Activated gamma-delta T cell (primary cell): Measurements from ENCODE around the gene FKBP1A.
"Not testable (repeated sequence)": the region's sequence is repeated elsewhere in the genome, so short reads cannot be mapped to it uniquely, and the experiment has no call there.

Experiments
- DNase-seq: peaks from one replicate; lab custom pipeline; 2025; lab: John Stamatoyannopoulos, UW

Gene FKBP1A

DNA sequence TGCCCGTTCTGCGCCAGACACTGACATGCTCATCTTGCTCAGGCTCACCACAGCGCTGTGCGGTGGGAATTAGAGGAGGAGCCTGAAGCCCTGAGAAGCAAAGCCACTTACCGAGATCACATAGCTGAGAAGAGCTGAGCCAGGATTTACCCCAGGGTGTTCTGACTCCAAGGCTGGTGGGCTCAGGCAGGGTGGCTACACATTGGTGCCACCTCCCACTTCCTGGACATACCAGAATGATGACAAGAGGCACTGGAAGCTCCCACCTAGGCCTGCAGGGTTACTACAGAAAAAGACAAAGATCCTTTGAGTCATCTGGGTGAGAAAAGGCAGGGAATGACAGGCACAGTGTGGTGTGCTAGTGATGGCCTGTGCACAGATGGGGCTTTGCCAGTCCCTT lies 24.4 kb upstream of the FKBP1A start:
- no peak for DNase-seq

- DNase-seq: no peak
Observed at GRCh38 chr20:1415667-1416468, 23.0 kb upstream of the FKBP1A start.

DNA sequence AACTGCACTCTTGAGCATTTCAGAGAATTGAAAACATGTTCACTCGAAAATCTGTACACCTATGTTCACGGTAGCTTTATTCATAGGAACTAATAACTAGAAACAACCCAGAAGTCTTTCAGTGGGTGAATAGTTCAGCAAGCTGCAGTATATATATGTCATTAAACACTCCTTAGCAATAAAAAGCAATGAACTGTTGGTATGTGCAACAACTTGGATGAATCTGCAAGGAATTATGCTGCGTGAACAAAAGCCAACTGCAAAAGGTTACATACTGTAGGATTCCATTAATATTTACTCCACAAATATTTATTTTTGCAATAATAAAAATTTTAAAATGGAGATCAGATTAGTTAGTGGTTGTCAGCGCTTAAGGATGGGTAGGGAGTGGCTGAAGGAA lies 22.1 kb upstream of the FKBP1A start:
- DNase-seq: no peak

DNA sequence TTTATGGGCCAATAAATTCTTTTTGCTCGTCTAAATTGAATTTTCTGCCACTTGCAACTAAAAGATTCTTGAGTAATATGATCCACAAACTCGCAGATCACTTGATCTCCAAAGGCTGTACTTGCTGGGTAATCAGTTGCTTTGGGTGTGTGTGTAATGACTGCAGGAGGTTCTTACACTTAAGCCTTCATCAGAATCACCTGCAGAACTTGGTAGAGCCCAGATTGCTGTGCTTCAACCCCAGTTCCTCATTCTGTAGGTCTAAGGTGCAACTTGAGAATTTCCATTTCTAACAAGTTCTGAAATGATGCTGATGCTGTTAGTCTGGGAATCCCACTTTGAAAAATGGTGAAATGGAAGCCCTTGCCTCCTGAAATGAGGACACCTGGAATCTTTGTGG lies 12.9 kb upstream of the FKBP1A start:
- DNase-seq: no peak

GRCh38 chr20:1403624-1404023 lies 10.8 kb upstream of the FKBP1A start:
- no peak for DNase-seq

- DNase-seq: no peak
Observed at GRCh38 chr20:1402149-1402548, 9.3 kb upstream of the FKBP1A start.

DNA sequence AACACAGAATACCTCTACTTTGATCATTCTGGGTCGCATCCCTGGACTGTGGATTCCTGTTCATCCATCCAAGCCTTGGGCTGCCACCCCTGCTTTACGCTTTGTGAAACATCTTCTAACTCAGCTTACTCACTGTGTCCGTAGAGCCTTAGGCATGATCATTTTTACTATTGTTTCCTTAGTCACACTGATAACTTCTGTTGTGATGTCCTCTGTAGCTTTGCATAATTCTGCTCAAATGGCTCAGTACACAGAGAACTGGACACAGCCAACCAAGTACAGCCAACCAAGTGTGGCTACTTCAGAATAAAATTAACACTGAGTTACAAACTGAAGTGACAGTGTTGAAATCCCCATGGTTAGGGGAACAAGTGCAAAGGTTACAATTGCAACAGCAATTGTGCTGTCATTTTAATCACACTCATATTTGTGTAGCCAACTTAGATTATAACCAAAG lies 8.6 kb upstream of the FKBP1A start:
- no peak for DNase-seq

- not testable (repeated sequence) for DNase-seq
Observed at GRCh38 chr20:1399678-1400366, 7.0 kb upstream of the FKBP1A start.

DNA sequence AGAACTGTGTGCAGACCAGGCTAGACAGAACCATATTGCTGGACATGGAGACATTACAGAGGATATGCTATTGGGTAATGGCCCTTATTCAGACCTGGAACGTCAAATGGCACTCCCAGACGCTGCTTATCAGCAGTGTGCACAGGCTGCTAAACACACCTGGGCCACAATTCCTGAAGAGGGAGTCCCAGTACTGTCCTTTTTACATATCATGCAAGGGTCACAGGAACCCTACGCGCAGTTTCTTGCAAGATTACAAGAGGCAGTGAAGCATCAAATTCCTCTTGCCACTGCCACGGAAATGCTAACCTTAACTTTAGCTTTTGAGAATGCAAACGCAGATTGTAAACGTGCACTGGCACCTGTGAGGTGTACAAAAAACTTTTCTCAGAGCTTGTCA lies 5.3 kb upstream of the FKBP1A start:
- DNase-seq: not testable (repeated sequence)

GRCh38 chr20:1397710-1398109 lies 4.9 kb upstream of the FKBP1A start:
- DNase-seq: no peak

GRCh38 chr20:1396702-1397101 lies 3.8 kb upstream of the FKBP1A start:
- DNase-seq: no peak

DNA sequence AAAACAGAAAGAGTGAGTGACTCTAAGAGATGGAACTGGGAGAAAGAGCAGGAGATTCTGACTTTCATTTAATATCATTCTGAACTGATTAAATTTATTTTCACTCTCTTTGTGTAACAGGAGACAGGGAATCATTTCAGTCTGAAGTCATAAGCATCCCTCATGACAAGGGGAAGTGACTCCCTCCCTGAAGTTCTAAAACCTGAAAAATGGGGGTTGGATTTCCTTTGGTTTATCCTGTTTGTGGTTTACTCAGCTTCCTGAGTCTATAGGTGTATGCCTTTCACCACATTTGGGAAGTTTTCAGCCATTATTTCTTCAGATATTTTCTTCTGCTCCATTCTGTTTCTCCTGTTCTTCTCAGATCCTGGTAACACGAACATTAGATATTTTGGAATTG lies 3.4 kb upstream of the FKBP1A start:
- no peak for DNase-seq

GRCh38 chr20:1394686-1395085 lies 1.8 kb upstream of the FKBP1A start:
- DNase-seq: no peak

- DNase-seq: no peak
Observed at GRCh38 chr20:1393507-1393882, 641 bp upstream of the FKBP1A start.

GRCh38 chr20:1392443-1392692 lies 486 bp downstream of the FKBP1A start:
- DNase-seq: no peak

DNA sequence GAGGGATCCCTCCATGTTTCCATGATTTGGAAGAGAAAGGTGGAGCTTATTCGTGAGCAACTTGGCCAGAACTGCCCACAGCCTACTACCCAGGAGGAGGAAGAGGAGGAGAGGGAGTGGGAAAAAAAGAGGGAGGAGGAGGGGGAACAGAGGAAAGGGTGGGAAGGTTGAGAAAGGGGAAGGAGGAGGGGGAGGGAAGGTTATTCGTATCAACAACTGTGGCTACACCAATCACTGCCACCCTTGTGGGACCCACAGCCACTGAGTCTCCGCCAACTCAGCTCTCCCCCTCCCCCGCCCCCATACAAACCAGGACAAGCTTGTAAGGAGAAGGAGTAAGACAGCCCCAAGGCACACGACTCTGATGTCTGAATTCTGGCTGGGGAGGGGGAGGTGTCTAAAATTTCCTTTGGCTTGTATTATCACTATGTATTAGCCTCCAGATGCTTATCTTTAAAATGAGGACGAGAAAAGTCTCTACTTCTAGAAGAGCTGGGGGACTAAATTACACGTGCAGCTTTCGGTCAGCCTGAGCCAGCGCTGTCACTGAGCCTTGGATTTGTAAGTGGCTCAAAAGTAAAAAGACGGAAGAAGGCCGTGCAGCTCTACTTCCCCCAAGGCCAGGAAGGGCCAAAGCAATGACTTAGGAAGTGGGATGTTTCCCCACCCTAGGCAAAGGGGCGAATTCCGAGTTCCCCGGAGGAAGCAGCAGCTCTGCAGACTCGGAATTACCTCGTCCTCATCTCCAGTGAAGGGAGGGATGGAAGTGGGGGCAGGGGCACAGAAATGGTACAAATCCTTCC lies 1.0 kb downstream of the FKBP1A start:
- DNase-seq: no peak

- DNase-seq: no peak
Observed at GRCh38 chr20:1390581-1391403, 2.1 kb downstream of the FKBP1A start.

DNA sequence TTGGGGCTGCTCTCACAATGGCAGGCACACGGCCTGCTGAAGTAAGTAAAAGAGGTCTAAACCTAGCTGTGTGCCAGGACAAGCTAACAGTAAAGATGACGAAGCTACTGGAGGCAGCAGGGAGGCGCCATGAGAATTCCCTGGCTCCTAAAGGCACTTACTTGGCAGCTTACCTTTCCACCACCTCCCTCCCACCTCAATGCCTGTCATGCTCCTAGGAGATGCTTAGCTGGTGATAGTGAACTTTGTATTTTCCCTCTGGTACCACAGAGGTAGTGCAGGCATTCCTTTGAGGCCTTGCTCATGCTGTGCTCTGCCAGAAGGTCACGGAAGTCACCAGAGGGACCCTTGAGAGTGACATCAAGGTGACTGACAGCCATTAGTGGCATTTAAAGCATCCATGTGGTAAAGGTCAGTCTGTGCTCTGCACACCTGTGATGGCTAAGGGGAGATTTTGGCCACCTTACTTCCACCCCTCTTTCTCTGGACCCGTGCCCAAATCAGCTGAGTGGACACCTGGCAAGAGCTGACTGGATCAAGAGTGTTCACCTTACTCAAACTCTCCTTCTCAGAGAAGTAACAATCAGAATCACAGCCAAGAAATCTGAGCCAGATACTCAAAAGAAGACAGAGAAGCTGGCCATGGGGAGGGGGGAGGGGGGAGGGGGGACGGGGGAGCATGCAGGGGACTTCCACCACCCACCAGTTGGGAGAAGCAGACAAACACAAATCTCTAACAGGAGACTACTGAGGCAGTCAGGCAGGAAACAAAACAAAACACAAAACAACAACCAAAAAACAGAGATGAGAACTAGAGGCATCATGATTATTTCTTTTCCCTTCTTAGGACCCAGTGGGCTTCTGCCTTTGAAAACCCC lies 2.9 kb downstream of the FKBP1A start:
- no peak for DNase-seq

DNA sequence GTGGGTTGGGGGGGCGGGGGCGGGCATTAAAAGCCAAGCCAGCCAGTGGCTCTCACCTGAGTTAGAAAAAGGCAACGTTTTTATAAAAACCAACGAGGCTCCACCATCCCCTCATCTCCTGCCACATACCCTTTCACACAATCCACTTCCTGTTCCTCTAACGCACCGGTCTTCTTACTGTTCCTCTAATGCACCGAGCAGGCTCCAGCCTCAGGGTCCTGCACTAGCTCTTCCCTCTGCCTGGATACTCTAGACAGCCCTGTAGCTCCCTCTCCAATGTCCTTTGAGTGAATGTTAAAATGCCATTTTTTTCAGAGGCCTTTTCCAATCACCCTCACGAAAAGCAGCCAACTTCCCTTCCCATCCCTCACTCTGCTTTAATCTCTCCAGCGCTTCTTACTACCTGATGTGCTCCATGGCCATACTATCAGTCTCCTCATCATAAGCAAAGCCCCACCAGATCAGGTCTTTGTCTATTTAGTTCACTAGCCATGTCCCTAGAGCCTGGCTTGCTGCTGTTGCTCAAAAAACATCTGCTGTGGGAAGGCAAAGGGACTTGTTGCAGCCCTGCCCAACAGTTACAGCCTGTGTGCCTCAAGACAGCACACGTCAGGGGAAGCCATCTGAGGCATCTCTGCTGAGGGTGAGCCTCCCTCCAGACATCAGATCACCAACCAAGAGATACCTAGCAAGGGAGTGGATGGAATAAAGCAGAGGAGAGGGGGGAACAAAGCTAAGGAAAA lies 3.9 kb downstream of the FKBP1A start:
- no peak for DNase-seq

DNA sequence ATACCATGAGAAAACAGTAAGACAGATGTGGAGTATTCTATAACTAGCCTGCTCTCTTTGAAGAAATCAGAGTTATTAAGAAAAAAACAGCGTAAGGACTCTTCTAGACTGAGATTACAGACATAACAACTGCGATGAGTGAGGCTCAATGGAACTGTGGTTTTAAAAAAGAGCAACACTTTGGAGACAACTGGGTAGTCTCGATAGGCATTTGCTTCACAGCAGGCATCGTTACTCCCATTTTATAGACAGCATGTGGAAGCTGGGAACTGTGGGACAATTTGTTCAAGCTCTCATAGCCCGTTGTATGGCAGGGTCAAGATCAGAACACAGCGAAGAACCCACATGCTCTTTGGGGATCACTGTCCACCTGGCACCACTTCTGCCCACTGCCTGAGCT lies 4.6 kb downstream of the FKBP1A start:
- DNase-seq: no peak
